22Rv1 (cell line): ENCODE measurements around the gene TRIM2.

Source experiments
- ZFX ChIP-seq: fragments of 450-650 bp; IDR thresholded peaks from 2 replicates; pipeline ENCODE4 v1.6.1; 2017; ENCODE audit warnings: antibody characterized with exemption, borderline replicate concordance
- TF ChIP-seq, protein P1 (sequence below): fragments of 450-650 bp; IDR thresholded peaks from 2 replicates; pipeline ENCODE4 v1.5.1; 2017; ENCODE audit warnings: mild to moderate bottlenecking

GRCh38 chr4:153238135-153238919 is 34.1 kb downstream of the TRIM2 start:
- TF ChIP-seq, protein P1, sequence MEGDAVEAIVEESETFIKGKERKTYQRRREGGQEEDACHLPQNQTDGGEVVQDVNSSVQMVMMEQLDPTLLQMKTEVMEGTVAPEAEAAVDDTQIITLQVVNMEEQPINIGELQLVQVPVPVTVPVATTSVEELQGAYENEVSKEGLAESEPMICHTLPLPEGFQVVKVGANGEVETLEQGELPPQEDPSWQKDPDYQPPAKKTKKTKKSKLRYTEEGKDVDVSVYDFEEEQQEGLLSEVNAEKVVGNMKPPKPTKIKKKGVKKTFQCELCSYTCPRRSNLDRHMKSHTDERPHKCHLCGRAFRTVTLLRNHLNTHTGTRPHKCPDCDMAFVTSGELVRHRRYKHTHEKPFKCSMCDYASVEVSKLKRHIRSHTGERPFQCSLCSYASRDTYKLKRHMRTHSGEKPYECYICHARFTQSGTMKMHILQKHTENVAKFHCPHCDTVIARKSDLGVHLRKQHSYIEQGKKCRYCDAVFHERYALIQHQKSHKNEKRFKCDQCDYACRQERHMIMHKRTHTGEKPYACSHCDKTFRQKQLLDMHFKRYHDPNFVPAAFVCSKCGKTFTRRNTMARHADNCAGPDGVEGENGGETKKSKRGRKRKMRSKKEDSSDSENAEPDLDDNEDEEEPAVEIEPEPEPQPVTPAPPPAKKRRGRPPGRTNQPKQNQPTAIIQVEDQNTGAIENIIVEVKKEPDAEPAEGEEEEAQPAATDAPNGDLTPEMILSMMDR = no peak
- TF ChIP-seq ZFX = no peak
